Liver (tissue), 9 donors: ENCODE data around the gene PREP. TPM values are rescaled to one million over a fixed set of nuclear protein-coding genes. Genes with fewer than 3 reads are reported as not detected.

Source experiments
- DNase-seq: peaks from one replicate; pipeline ENCODE4 v3.0.0-alpha.2; 2017; ENCODE audit warnings: low spot score
- H3K27ac ChIP-seq, 2 donors: one replicate each; pipeline ENCODE4 v1.7.0; 2013; ENCODE audit warnings: inconsistent platforms in 2 of 2, low read length in 2 of 2, control low read depth in 1 of 2, low read depth in 1 of 2, mild to moderate bottlenecking in 1 of 2
- H3K27me3 ChIP-seq, 4 donors: one replicate each; pipeline versions ENCODE4 v1.6.1 to v1.7.0; 2013; ENCODE audit warnings: low read length in 3 of 4, inconsistent platforms in 1 of 4, mild to moderate bottlenecking in 1 of 4, moderate library complexity in 1 of 4; ENCODE audit not compliant: control insufficient read depth in 4 of 4, insufficient read depth in 4 of 4
- H3K36me3 ChIP-seq, 4 donors: one replicate each; pipeline versions ENCODE4 v1.6.1 to v1.7.0; 2013; ENCODE audit warnings: low read length in 3 of 4, mild to moderate bottlenecking in 3 of 4, low read depth in 1 of 4, moderate library complexity in 1 of 4; ENCODE audit not compliant: control insufficient read depth in 4 of 4, insufficient read depth in 3 of 4
- H3K4me1 ChIP-seq, 4 donors: one replicate each; pipeline versions ENCODE4 v1.6.1 to v1.7.0; 2013; ENCODE audit warnings: low read length in 3 of 4, mild to moderate bottlenecking in 3 of 4, moderate library complexity in 1 of 4; ENCODE audit not compliant: control insufficient read depth in 4 of 4, insufficient read depth in 4 of 4
- H3K4me3 ChIP-seq, 3 donors: one replicate each; pipeline versions ENCODE4 v1.6.1 to v1.7.0; 2013; ENCODE audit warnings: low read length in 3 of 3, control low read depth in 1 of 3, low read depth in 1 of 3, mild to moderate bottlenecking in 1 of 3
- H3K9ac ChIP-seq, 2 donors: one replicate each; pipeline ENCODE4 v1.7.0; 2013; ENCODE audit warnings: low read length in 2 of 2, mild to moderate bottlenecking in 2 of 2, moderate library complexity in 2 of 2, control low read depth in 1 of 2, low read depth in 1 of 2
- H3K9me3 ChIP-seq, 4 donors: one replicate each; pipeline versions ENCODE4 v1.6.1 to v1.7.0; 2013; ENCODE audit warnings: low read length in 3 of 4; ENCODE audit not compliant: control insufficient read depth in 4 of 4
- CTCF ChIP-seq: fragments of 150-350 bp; IDR thresholded peaks from 2 replicates; pipeline ENCODE4 v1.5.1; 2017; ENCODE audit warnings: improper control_type of control experiment, low read depth, low read length; ENCODE audit not compliant: missing input control
- EGR1 ChIP-seq, 2 donors: IDR thresholded peaks; 2 replicates each; pipeline ENCODE4 v1.6.1; 2016 to 2018; ENCODE audit warnings: antibody characterized with exemption in 2 of 2, low read depth in 2 of 2
- FOXA1 ChIP-seq: IDR thresholded peaks from 2 replicates; pipeline ENCODE4 v1.6.1; 2016; ENCODE audit warnings: antibody characterized with exemption
- FOXA2 ChIP-seq: IDR thresholded peaks from 2 replicates; pipeline ENCODE4 v1.6.1; 2016; ENCODE audit warnings: antibody characterized with exemption
- GABPA ChIP-seq, 2 donors: IDR thresholded peaks in 1 of 2; conservative IDR thresholded peaks in 1 of 2; 2 replicates each; pipeline ENCODE4 v1.6.1; 2016; ENCODE audit warnings: antibody characterized with exemption in 2 of 2, mild to moderate bottlenecking in 1 of 2, moderate library complexity in 1 of 2
- HNF4A ChIP-seq, 2 donors: conservative IDR thresholded peaks; 2 replicates each; pipeline ENCODE4 v1.6.1; 2016; ENCODE audit warnings: antibody characterized with exemption in 2 of 2, mild to moderate bottlenecking in 2 of 2
- HNF4G ChIP-seq: IDR thresholded peaks from 2 replicates; pipeline ENCODE4 v1.6.1; 2016; ENCODE audit warnings: antibody characterized with exemption
- JUND ChIP-seq, 2 donors: IDR thresholded peaks; 2 replicates each; pipeline ENCODE4 v1.6.1; 2016; ENCODE audit warnings: antibody characterized with exemption in 2 of 2
- MAX ChIP-seq: IDR thresholded peaks from 2 replicates; pipeline ENCODE4 v1.6.1; 2016; ENCODE audit warnings: antibody characterized with exemption
- NR2F2 ChIP-seq: IDR thresholded peaks from 2 replicates; pipeline ENCODE4 v1.6.1; 2016; ENCODE audit warnings: antibody characterized with exemption
- RAD21 ChIP-seq, 2 donors: IDR thresholded peaks; 2 replicates each; pipeline ENCODE4 v1.6.1; 2016; ENCODE audit warnings: antibody characterized with exemption in 2 of 2, mild to moderate bottlenecking in 2 of 2
- RXRA ChIP-seq, 2 donors: IDR thresholded peaks; 2 replicates each; pipeline ENCODE4 v1.6.1; 2017 to 2018; ENCODE audit warnings: antibody characterized with exemption in 2 of 2, mild to moderate bottlenecking in 1 of 2
- SP1 ChIP-seq: IDR thresholded peaks from 2 replicates; pipeline ENCODE4 v1.6.1; 2018; ENCODE audit warnings: antibody characterized with exemption, mild to moderate bottlenecking
- TAF1 ChIP-seq: conservative IDR thresholded peaks from 2 replicates; pipeline ENCODE4 v1.6.1; 2016; ENCODE audit warnings: antibody characterized with exemption, mild to moderate bottlenecking
- YY1 ChIP-seq: IDR thresholded peaks from 2 replicates; pipeline ENCODE4 v1.6.1; 2016; ENCODE audit warnings: antibody characterized with exemption, mild to moderate bottlenecking
- WGBS: extraction: QIAGEN DNeasy Blood & Tissue Kit; methylation state at CpG from one replicate; pipeline ENCODE4 v1.1.7; 2013; 5-methylcytosine and 5-hydroxymethylcytosine counted together
- polyA plus RNA-seq, 2 donors: library from polyadenylated mRNA; stranded (reverse) in 1 of 2; unstranded in 1 of 2; fragments of 200-250 nt in 1 of 2; fragments of >200 nt in 1 of 2; fragmentation: Nextera tagmentation in 1 of 2; extraction: Ambion mirVana in 1 of 2; gene quantifications; one replicate each; pipeline versions ENCODE4 v1.2.1 to v1.2.3, GENCODE V29; 2013 to 2015
- total RNA-seq, 2 donors: library from RNA; depleted of rRNA; stranded (reverse); fragments of >200 nt; gene quantifications; one replicate each; pipeline ENCODE4 v1.2.3, GENCODE V29; 2014
- TF ChIP-seq, protein P1 (sequence below): IDR thresholded peaks from 2 replicates; pipeline ENCODE4 v1.6.1; 2016; ENCODE audit warnings: antibody characterized with exemption
- TF ChIP-seq, protein P2 (sequence below): IDR thresholded peaks from 2 replicates; pipeline ENCODE4 v1.6.1; 2016; ENCODE audit warnings: antibody characterized with exemption
- TF ChIP-seq, protein P3 (sequence below): IDR thresholded peaks from 2 replicates; pipeline ENCODE4 v1.6.1; 2016; ENCODE audit warnings: antibody characterized with exemption, mild to moderate bottlenecking
- donor health status: healthy.
- donor health status: healthy.
- donor health status: healthy.
- donor health status: healthy.
- donor health status: healthy.

Gene PREP
- total and polyA plus RNA-seq, 4 donors, result 7.3 to 17.7 (median 13.0) TPM

- TF ChIP-seq, protein P1, sequence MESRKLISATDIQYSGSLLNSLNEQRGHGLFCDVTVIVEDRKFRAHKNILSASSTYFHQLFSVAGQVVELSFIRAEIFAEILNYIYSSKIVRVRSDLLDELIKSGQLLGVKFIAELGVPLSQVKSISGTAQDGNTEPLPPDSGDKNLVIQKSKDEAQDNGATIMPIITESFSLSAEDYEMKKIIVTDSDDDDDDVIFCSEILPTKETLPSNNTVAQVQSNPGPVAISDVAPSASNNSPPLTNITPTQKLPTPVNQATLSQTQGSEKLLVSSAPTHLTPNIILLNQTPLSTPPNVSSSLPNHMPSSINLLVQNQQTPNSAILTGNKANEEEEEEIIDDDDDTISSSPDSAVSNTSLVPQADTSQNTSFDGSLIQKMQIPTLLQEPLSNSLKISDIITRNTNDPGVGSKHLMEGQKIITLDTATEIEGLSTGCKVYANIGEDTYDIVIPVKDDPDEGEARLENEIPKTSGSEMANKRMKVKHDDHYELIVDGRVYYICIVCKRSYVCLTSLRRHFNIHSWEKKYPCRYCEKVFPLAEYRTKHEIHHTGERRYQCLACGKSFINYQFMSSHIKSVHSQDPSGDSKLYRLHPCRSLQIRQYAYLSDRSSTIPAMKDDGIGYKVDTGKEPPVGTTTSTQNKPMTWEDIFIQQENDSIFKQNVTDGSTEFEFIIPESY, result no peak
- TF ChIP-seq, protein P2, sequence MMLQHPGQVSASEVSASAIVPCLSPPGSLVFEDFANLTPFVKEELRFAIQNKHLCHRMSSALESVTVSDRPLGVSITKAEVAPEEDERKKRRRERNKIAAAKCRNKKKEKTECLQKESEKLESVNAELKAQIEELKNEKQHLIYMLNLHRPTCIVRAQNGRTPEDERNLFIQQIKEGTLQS, result no peak
- no peak for TF ChIP-seq MAX
- TF ChIP-seq SP1, result no peak
- no peak for TF ChIP-seq RXRA (IDR thresholded peaks at IDR 0.05)
These were observed 72.0 kb downstream of the PREP start (continued) for GRCh38 chr6:105330913-105331312.

GRCh38 chr6:105330364-105330763, 72.5 kb downstream of the PREP start:
- Histone ChIP-seq H3K27me3 (no peaks in the 10 kb centered on the region), H3K9ac (no peak overlapping the region), H3K9me3 (no peaks in the 10 kb centered on the region), H3K4me1 (peaks cover 0 to 4% (median 3%) of the 10 kb centered on the region in 4 donors), H3K27ac (no peak overlapping the region), H3K36me3 (peaks cover 0 to 25% (median 15%) of the 10 kb centered on the region in 4 donors), H3K4me3 (no peak overlapping the region)
- no peak for DNase-seq
- TF ChIP-seq NR2F2, result no peak
- no peak for TF ChIP-seq GABPA (IDR thresholded peaks at IDR 0.05 in 1 of 2, conservative IDR thresholded peaks at IDR 0.05 in 1 of 2)
- TF ChIP-seq HNF4G, result no peak
- no peak for TF ChIP-seq JUND (IDR thresholded peaks at IDR 0.05)
- TF ChIP-seq TAF1, result no peak
- no peak for TF ChIP-seq YY1
- TF ChIP-seq, protein P2, result no peak
- TF ChIP-seq SP1, result no peak
- TF ChIP-seq FOXA1, result no peak
- no peak for TF ChIP-seq EGR1 (IDR thresholded peaks at IDR 0.05; ENCODE audit: low read depth in 2 of 2)
- no peak for TF ChIP-seq HNF4A (conservative IDR thresholded peaks at IDR 0.05)
- TF ChIP-seq CTCF, result no peak
- no peak for TF ChIP-seq FOXA2
- TF ChIP-seq RAD21 (IDR thresholded peaks at IDR 0.05), result no peak
- TF ChIP-seq MAX, result no peak
- TF ChIP-seq, protein P3, sequence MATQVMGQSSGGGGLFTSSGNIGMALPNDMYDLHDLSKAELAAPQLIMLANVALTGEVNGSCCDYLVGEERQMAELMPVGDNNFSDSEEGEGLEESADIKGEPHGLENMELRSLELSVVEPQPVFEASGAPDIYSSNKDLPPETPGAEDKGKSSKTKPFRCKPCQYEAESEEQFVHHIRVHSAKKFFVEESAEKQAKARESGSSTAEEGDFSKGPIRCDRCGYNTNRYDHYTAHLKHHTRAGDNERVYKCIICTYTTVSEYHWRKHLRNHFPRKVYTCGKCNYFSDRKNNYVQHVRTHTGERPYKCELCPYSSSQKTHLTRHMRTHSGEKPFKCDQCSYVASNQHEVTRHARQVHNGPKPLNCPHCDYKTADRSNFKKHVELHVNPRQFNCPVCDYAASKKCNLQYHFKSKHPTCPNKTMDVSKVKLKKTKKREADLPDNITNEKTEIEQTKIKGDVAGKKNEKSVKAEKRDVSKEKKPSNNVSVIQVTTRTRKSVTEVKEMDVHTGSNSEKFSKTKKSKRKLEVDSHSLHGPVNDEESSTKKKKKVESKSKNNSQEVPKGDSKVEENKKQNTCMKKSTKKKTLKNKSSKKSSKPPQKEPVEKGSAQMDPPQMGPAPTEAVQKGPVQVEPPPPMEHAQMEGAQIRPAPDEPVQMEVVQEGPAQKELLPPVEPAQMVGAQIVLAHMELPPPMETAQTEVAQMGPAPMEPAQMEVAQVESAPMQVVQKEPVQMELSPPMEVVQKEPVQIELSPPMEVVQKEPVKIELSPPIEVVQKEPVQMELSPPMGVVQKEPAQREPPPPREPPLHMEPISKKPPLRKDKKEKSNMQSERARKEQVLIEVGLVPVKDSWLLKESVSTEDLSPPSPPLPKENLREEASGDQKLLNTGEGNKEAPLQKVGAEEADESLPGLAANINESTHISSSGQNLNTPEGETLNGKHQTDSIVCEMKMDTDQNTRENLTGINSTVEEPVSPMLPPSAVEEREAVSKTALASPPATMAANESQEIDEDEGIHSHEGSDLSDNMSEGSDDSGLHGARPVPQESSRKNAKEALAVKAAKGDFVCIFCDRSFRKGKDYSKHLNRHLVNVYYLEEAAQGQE, result no peak
- TF ChIP-seq, protein P1, result no peak
- TF ChIP-seq RXRA (IDR thresholded peaks at IDR 0.05), result no peak
- WGBS, result 95% methylated on average over 3 of the region's 3 CpGs
